WTC11 (cell line): ENCODE measurements around the gene ESYT3. TPM values are rescaled to one million over a fixed set of nuclear protein-coding genes. Genes with fewer than 3 reads are reported as not detected.

Experiments
- ATAC-seq: fragments of 200-7000 bp; cut with Tn5 transposase; 2 replicates; pipeline ENCODE4 v1.10.0; 2021; ENCODE audit warnings: mild to moderate bottlenecking, moderate library complexity
- CTCF ChIA-PET: fragments of 300-600 bp; sonication (Branson Sonifier 250); formaldehyde crosslinking; loops from one replicate; lab custom pipeline; 2021; ENCODE audit warnings: antibody characterized with exemption; lab: Charles Lee
- POLR2A ChIA-PET: fragments of 350-600 bp; sonication (Branson Sonifier 250); formaldehyde crosslinking; loops from one replicate; lab custom pipeline; 2021; ENCODE audit warnings: antibody characterized with exemption; lab: Charles Lee
- DNase-seq: peaks from one replicate; pipeline ENCODE4 v3.0.0; 2021; ENCODE audit warnings: low spot score
- H3K27ac Mint-ChIP-seq: 2 replicates; pipeline ENCODE4 v1.8.0; 2021; ENCODE audit warnings: mixed read lengths
- H3K27me3 Mint-ChIP-seq: 2 replicates; pipeline ENCODE4 v1.8.0; 2021; ENCODE audit warnings: low read depth, mild to moderate bottlenecking, moderate library complexity, mixed read lengths
- H3K36me3 Mint-ChIP-seq: 2 replicates; pipeline ENCODE4 v1.8.0; 2021; ENCODE audit warnings: mixed read lengths
- H3K4me1 Mint-ChIP-seq: 2 replicates; pipeline ENCODE4 v1.8.0; 2022; ENCODE audit warnings: mixed read lengths
- H3K4me3 Mint-ChIP-seq: 2 replicates; pipeline ENCODE4 v1.8.0; 2021; ENCODE audit warnings: mild to moderate bottlenecking, moderate library complexity, mixed read lengths
- H3K9me3 Mint-ChIP-seq: 2 replicates; pipeline ENCODE4 v1.8.0; 2021; ENCODE audit warnings: mixed read lengths
- ATF3 ChIP-seq: sonication (generic); formaldehyde crosslinking; conservative IDR thresholded peaks from 2 replicates; pipeline ENCODE4 v1.8.1; 2022; ENCODE audit warnings: mild to moderate bottlenecking, missing genetic modification reagents
- ATF6 ChIP-seq: sonication (generic); formaldehyde crosslinking; IDR thresholded peaks from 2 replicates; pipeline ENCODE4 v1.8.1; 2023; ENCODE audit warnings: mild to moderate bottlenecking, missing genetic modification reagents
- CDX4 ChIP-seq: fragments of 250-450 bp; sonication (Bioruptor Pico); IDR thresholded peaks from 2 replicates; pipeline ENCODE4 v1.9.0; 2021; ENCODE audit warnings: moderate library complexity, mild to moderate bottlenecking, inconsistent platforms, borderline replicate concordance
- CREM ChIP-seq: sonication (generic); formaldehyde crosslinking; IDR thresholded peaks from 2 replicates; pipeline ENCODE4 v1.8.1; 2022; ENCODE audit warnings: mild to moderate bottlenecking, missing genetic modification reagents, moderate library complexity
- FOXK1 ChIP-seq: sonication (generic); formaldehyde crosslinking; IDR thresholded peaks from 2 replicates; pipeline ENCODE4 v1.8.0; 2022; ENCODE audit warnings: mild to moderate bottlenecking, moderate library complexity, missing genetic modification reagents
- NFE2L1 ChIP-seq: sonication (generic); formaldehyde crosslinking; IDR thresholded peaks from 2 replicates; pipeline ENCODE4 v1.8.1; 2023; ENCODE audit warnings: missing genetic modification reagents
- NR1H2 ChIP-seq: sonication (generic); formaldehyde crosslinking; IDR thresholded peaks from 2 replicates; pipeline ENCODE4 v1.9.0; 2021; ENCODE audit warnings: mild to moderate bottlenecking, moderate library complexity, missing genetic modification reagents
- OVOL2 ChIP-seq: fragments of 250-450 bp; sonication (Bioruptor Pico); IDR thresholded peaks from 2 replicates; pipeline ENCODE4 v1.9.0; 2021; ENCODE audit warnings: mild to moderate bottlenecking, borderline replicate concordance
- STAT6 ChIP-seq: sonication (generic); formaldehyde crosslinking; conservative IDR thresholded peaks from 2 replicates; pipeline ENCODE4 v1.8.1; 2023; ENCODE audit warnings: mild to moderate bottlenecking, low read depth, missing genetic modification reagents, moderate library complexity
- ZNF121 ChIP-seq: sonication (generic); formaldehyde crosslinking; IDR thresholded peaks from 2 replicates; pipeline ENCODE4 v1.8.0; 2023; ENCODE audit warnings: missing genetic modification reagents
- ZNF263 ChIP-seq: sonication (generic); formaldehyde crosslinking; IDR thresholded peaks from 2 replicates; pipeline ENCODE4 v1.8.1; 2022; ENCODE audit warnings: low read depth, mild to moderate bottlenecking, moderate library complexity, missing genetic modification reagents
- ZNF512 ChIP-seq: sonication (generic); formaldehyde crosslinking; IDR thresholded peaks from 2 replicates; pipeline ENCODE4 v1.8.1; 2022; ENCODE audit warnings: missing genetic modification reagents, borderline replicate concordance
- total RNA-seq: library from RNA; stranded (reverse); gene quantifications from 3 replicates; pipeline ENCODE4 v1.2.3, GENCODE V29; 2021
- TF ChIP-seq, protein P1 (sequence below): fragments of 250-450 bp; sonication (Bioruptor Pico); IDR thresholded peaks from 2 replicates; pipeline ENCODE4 v1.9.0; 2021; ENCODE audit warnings: mild to moderate bottlenecking, borderline replicate concordance
- TF ChIP-seq, protein P2 (sequence below): sonication (generic); formaldehyde crosslinking; IDR thresholded peaks from 2 replicates; pipeline ENCODE4 v1.8.0; 2022; ENCODE audit warnings: mild to moderate bottlenecking, missing genetic modification reagents

Gene ESYT3
- total RNA-seq, 1 experiment from 2014 or later: 6.4 TPM

- TF ChIP-seq, protein P1, sequence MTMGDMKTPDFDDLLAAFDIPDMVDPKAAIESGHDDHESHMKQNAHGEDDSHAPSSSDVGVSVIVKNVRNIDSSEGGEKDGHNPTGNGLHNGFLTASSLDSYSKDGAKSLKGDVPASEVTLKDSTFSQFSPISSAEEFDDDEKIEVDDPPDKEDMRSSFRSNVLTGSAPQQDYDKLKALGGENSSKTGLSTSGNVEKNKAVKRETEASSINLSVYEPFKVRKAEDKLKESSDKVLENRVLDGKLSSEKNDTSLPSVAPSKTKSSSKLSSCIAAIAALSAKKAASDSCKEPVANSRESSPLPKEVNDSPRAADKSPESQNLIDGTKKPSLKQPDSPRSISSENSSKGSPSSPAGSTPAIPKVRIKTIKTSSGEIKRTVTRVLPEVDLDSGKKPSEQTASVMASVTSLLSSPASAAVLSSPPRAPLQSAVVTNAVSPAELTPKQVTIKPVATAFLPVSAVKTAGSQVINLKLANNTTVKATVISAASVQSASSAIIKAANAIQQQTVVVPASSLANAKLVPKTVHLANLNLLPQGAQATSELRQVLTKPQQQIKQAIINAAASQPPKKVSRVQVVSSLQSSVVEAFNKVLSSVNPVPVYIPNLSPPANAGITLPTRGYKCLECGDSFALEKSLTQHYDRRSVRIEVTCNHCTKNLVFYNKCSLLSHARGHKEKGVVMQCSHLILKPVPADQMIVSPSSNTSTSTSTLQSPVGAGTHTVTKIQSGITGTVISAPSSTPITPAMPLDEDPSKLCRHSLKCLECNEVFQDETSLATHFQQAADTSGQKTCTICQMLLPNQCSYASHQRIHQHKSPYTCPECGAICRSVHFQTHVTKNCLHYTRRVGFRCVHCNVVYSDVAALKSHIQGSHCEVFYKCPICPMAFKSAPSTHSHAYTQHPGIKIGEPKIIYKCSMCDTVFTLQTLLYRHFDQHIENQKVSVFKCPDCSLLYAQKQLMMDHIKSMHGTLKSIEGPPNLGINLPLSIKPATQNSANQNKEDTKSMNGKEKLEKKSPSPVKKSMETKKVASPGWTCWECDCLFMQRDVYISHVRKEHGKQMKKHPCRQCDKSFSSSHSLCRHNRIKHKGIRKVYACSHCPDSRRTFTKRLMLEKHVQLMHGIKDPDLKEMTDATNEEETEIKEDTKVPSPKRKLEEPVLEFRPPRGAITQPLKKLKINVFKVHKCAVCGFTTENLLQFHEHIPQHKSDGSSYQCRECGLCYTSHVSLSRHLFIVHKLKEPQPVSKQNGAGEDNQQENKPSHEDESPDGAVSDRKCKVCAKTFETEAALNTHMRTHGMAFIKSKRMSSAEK (CRISPR knock-in tag): no peak
- TF ChIP-seq NR1H2 (no peak), ZNF512 (no peak), CDX4 (CRISPR knock-in tag) (no peak), OVOL2 (no peak), FOXK1 (CRISPR knock-in tag) (no peak), CREM (CRISPR knock-in tag) (no peak)
- TF ChIP-seq, protein P2, sequence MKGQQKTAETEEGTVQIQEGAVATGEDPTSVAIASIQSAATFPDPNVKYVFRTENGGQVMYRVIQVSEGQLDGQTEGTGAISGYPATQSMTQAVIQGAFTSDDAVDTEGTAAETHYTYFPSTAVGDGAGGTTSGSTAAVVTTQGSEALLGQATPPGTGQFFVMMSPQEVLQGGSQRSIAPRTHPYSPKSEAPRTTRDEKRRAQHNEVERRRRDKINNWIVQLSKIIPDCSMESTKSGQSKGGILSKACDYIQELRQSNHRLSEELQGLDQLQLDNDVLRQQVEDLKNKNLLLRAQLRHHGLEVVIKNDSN (CRISPR knock-in tag): no peak
These were observed 49.4 kb upstream of the ESYT3 start (continued) for GRCh38 chr3:138384976-138385375.

- ATAC-seq (no peak), DNase-seq (no peak)
- ChIA-PET CTCF (interaction anchor here (2.8 kb wide), 1 partner anchor 28 kb away, joined by 10 read pairs; no protein-coding TSS in a partner anchor), POLR2A (no interaction called here)
- no peaks in the 10 kb centered on the region for H3K36me3 Mint-ChIP-seq
- peak overlapping the region; percentile 44 for H3K27ac Mint-ChIP-seq
- TF ChIP-seq FOXK1 (CRISPR knock-in tag) (no peak), STAT6 (CRISPR knock-in tag) (no peak), ATF6 (CRISPR knock-in tag) (no peak), ATF3 (CRISPR knock-in tag) (no peak), ZNF263 (CRISPR knock-in tag) (no peak), NFE2L1 (no peak), ZNF121 (CRISPR knock-in tag) (no peak), CDX4 (CRISPR knock-in tag) (no peak)
- TF ChIP-seq, protein P1 (CRISPR knock-in tag): no peak
- H3K9me3 Mint-ChIP-seq: no peaks in the 10 kb centered on the region
- no peaks in the 10 kb centered on the region; the same call in 1 of the 2 replicates for H3K27me3 Mint-ChIP-seq
- H3K4me1 Mint-ChIP-seq: 0 out of 2 replicates have a peak, but pooled peaks cover 4% of the 10 kb centered on the region
- H3K4me3 Mint-ChIP-seq: no peak overlapping the region
These were observed 45.2 kb upstream of the ESYT3 start for GRCh38 chr3:138389144-138389601.
